KMS-11 (cell line): ENCODE data around the gene TGM3.

Experiments
- H2AFZ ChIP-seq: fragments of 200-600 bp; sonication (generic); 2 replicates; pipeline ENCODE4 v1.6.1; 2016; ENCODE audit warnings: antibody characterized with exemption, mixed run types, low read depth
- H3K27ac ChIP-seq: fragments of 200-600 bp; sonication (generic); 2 replicates; pipeline ENCODE4 v1.6.1; 2016; ENCODE audit warnings: mild to moderate bottlenecking, mixed run types
- H3K27me3 ChIP-seq: fragments of 200-600 bp; sonication (generic); 2 replicates; pipeline ENCODE4 v1.6.1; 2017; ENCODE audit warnings: mild to moderate bottlenecking, low read depth, mixed run types, moderate library complexity; ENCODE audit not compliant: insufficient read depth
- H3K36me3 ChIP-seq: fragments of 200-600 bp; sonication (generic); 2 replicates; pipeline ENCODE4 v1.6.1; 2017; ENCODE audit warnings: mild to moderate bottlenecking, mixed run types; ENCODE audit not compliant: insufficient read depth
- H3K4me1 ChIP-seq: fragments of 200-600 bp; sonication (generic); 2 replicates; pipeline ENCODE4 v1.6.1; 2016; ENCODE audit warnings: mild to moderate bottlenecking, low read depth, mixed run types; ENCODE audit not compliant: poor library complexity, severe bottlenecking
- H3K4me2 ChIP-seq: fragments of 200-600 bp; sonication (generic); 2 replicates; pipeline ENCODE4 v1.7.0; 2016; ENCODE audit warnings: mild to moderate bottlenecking, mixed run types
- H3K4me3 ChIP-seq: fragments of 200-600 bp; sonication (generic); IDR thresholded peaks from 2 replicates; pipeline ENCODE4 v1.6.1; 2017; ENCODE audit warnings: low read depth, low read length, mixed read lengths; ENCODE audit not compliant: insufficient read depth
- H3K79me2 ChIP-seq: fragments of 200-600 bp; sonication (generic); 2 replicates; pipeline ENCODE4 v1.6.1; 2016; ENCODE audit warnings: low read depth, mixed run types; ENCODE audit not compliant: insufficient read depth
- H3K9ac ChIP-seq: fragments of 200-600 bp; sonication (generic); 2 replicates; pipeline ENCODE4 v1.6.1; 2016; ENCODE audit warnings: mild to moderate bottlenecking, mixed run types
- H4K20me1 ChIP-seq: fragments of 200-600 bp; sonication (generic); 2 replicates; pipeline ENCODE4 v1.6.1; 2016; ENCODE audit warnings: mild to moderate bottlenecking, mixed run types; ENCODE audit not compliant: insufficient read depth
- TF ChIP-seq, protein P1 (sequence below): fragments of 200-600 bp; sonication (generic); conservative IDR thresholded peaks from 2 replicates; pipeline ENCODE4 v1.6.1; 2017; ENCODE audit warnings: low read depth, mild to moderate bottlenecking, antibody characterized with exemption, low read length, moderate library complexity, mixed read lengths

TGM3 gene

GRCh38 chr20:2302384-2303060 is 6.7 kb downstream of the TGM3 start:
- no peak overlapping the region for H2AFZ ChIP-seq
- H4K20me1 ChIP-seq, result no peaks in the 10 kb centered on the region
- no peak overlapping the region for H3K4me3 ChIP-seq

GRCh38 chr20:2303673-2304072 is 7.9 kb downstream of the TGM3 start:
- no peaks in the 10 kb centered on the region for H4K20me1 ChIP-seq
- H3K27me3 ChIP-seq, result no peaks in the 10 kb centered on the region

More at GRCh38 chr20:2302384-2303060, 6.7 kb downstream of the TGM3 start:
- Histone ChIP-seq H3K4me2 (no peak overlapping the region), H3K27ac (no peak overlapping the region), H3K9ac (no peak overlapping the region), H3K27me3 (no peaks in the 10 kb centered on the region), H3K36me3 (no peaks in the 10 kb centered on the region), H3K4me1 (no peaks in the 10 kb centered on the region), H3K79me2 (no peaks in the 10 kb centered on the region)
- TF ChIP-seq, protein P1, sequence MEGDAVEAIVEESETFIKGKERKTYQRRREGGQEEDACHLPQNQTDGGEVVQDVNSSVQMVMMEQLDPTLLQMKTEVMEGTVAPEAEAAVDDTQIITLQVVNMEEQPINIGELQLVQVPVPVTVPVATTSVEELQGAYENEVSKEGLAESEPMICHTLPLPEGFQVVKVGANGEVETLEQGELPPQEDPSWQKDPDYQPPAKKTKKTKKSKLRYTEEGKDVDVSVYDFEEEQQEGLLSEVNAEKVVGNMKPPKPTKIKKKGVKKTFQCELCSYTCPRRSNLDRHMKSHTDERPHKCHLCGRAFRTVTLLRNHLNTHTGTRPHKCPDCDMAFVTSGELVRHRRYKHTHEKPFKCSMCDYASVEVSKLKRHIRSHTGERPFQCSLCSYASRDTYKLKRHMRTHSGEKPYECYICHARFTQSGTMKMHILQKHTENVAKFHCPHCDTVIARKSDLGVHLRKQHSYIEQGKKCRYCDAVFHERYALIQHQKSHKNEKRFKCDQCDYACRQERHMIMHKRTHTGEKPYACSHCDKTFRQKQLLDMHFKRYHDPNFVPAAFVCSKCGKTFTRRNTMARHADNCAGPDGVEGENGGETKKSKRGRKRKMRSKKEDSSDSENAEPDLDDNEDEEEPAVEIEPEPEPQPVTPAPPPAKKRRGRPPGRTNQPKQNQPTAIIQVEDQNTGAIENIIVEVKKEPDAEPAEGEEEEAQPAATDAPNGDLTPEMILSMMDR, result no peak

DNA sequence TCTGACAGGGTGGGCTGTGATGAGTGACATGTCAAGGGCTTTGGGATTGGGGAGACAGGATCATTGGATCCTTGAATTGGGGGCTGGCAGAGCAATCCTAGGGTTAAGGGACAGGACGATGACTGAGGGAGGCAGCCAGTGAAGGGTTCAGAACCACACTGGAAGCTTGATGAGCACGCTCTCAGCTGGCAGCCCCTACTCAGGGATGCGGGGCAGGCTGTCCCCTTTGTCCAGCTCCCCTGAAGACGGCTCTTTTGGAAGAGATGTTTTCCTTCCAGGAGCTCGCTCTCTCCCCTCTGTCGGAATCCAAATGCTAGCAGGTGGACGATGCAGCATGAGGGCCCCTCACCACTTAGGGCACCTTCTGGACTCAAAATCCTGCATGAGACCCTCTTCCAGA is 8.4 kb downstream of the TGM3 start:
- H3K36me3 ChIP-seq, result no peaks in the 10 kb centered on the region
- no peak overlapping the region for H3K27ac ChIP-seq
- no peaks in the 10 kb centered on the region for H3K79me2 ChIP-seq
- TF ChIP-seq, protein P1, result no peak
- H3K9ac ChIP-seq, result no peak overlapping the region
- H4K20me1 ChIP-seq, result no peaks in the 10 kb centered on the region
- no peak overlapping the region for H3K4me3 ChIP-seq
- H2AFZ ChIP-seq, result no peak overlapping the region
- no peaks in the 10 kb centered on the region for H3K4me1 ChIP-seq
- no peaks in the 10 kb centered on the region for H3K27me3 ChIP-seq
- no peak overlapping the region for H3K4me2 ChIP-seq

More at GRCh38 chr20:2303673-2304072, 7.9 kb downstream of the TGM3 start:
- no peak overlapping the region for H3K9ac ChIP-seq
- TF ChIP-seq, protein P1, result no peak
- H3K79me2 ChIP-seq, result no peaks in the 10 kb centered on the region
- no peaks in the 10 kb centered on the region for H3K4me1 ChIP-seq
- H3K36me3 ChIP-seq, result no peaks in the 10 kb centered on the region
- no peak overlapping the region for H3K4me3 ChIP-seq
- no peak overlapping the region for H3K4me2 ChIP-seq
- H3K27ac ChIP-seq, result no peak overlapping the region
- H2AFZ ChIP-seq, result no peak overlapping the region

GRCh38 chr20:2305029-2305428 is 9.2 kb downstream of the TGM3 start:
- no peak overlapping the region for H3K4me3 ChIP-seq
- H3K4me2 ChIP-seq, result no peak overlapping the region
- H3K9ac ChIP-seq, result no peak overlapping the region
- no peaks in the 10 kb centered on the region for H3K79me2 ChIP-seq
- H3K4me1 ChIP-seq, result no peaks in the 10 kb centered on the region
- H4K20me1 ChIP-seq, result no peaks in the 10 kb centered on the region
- TF ChIP-seq, protein P1, result no peak
- H2AFZ ChIP-seq, result no peak overlapping the region
- no peaks in the 10 kb centered on the region for H3K27me3 ChIP-seq
- H3K36me3 ChIP-seq, result no peaks in the 10 kb centered on the region
- no peak overlapping the region for H3K27ac ChIP-seq
